ENCODE measurements around the gene ZNF628. TPM values are rescaled to one million over a fixed set of nuclear protein-coding genes. Genes with fewer than 3 reads are reported as not detected.
A peak's percentile ranks its signal among the peaks of the same experiment; 100 is the strongest.

The ZNF628 gene
- polyA plus RNA-seq, 1 experiment, result 0.12 TPM

DNA sequence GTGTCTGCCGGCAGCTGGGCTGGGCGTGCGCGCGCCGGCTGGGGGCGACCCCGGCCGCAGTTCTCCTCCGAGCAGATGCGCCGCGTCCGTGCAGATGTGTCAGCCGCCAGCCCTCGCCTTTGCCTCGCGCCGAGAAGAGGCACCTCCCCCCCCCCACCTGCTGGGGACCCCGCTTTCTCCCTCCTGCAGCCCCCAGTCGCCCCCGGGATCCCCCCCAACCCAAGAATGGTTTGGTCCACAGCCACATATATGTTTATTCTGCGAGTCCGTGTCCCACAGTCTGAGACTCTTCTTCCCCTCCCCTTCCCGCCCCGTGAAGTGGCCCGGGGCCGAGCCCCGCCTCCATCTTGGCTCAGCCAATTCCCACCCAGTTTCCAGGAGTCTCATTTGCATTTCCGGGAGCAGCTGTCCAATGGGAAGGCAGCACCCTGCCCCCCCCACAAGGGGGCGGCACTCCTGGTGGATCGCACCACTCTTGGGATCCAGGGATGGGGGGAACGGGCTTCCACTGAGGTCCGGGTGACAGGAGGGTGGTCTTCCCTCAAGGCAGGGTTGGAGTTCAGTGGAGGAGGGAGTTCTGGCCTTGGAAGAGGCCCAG, 23.6 kb upstream of the ZNF628 start:
- no peak overlapping the region; the same call in 1 of the 2 replicates for H3K4me3 ChIP-seq (ENCODE audit: low read depth, low read length)
- DNase-seq (ENCODE audit: low read depth, low spot score), result peak; percentile 27
- CTCF ChIA-PET, result interaction anchor here (0.6 to 2.3 kb wide), 6 partner anchors 15 to 312 kb away, joined by 3 to 13 read pairs (median 6); no protein-coding TSS in a partner anchor
- POLR2A ChIA-PET, result interaction anchor here (0.6 to 1.0 kb wide), 4 partner anchors 32 to 114 kb away, joined by 3 to 8 read pairs (median 4); partner anchors contain the start of genes NAT14 and UBE2S
- peaks cover 7% of the 10 kb centered on the region; the same call in 1 of the 2 replicates for H3K9me3 ChIP-seq (ENCODE audit: control insufficient read depth, insufficient read depth, low read length)
- H3K27me3 ChIP-seq (ENCODE audit: control insufficient read depth, insufficient read depth, low read length), result peaks cover 28% of the 10 kb centered on the region
- no peak overlapping the region for H3K27ac ChIP-seq (ENCODE audit: low read depth, low read length)
- TF ChIP-seq, protein P1, sequence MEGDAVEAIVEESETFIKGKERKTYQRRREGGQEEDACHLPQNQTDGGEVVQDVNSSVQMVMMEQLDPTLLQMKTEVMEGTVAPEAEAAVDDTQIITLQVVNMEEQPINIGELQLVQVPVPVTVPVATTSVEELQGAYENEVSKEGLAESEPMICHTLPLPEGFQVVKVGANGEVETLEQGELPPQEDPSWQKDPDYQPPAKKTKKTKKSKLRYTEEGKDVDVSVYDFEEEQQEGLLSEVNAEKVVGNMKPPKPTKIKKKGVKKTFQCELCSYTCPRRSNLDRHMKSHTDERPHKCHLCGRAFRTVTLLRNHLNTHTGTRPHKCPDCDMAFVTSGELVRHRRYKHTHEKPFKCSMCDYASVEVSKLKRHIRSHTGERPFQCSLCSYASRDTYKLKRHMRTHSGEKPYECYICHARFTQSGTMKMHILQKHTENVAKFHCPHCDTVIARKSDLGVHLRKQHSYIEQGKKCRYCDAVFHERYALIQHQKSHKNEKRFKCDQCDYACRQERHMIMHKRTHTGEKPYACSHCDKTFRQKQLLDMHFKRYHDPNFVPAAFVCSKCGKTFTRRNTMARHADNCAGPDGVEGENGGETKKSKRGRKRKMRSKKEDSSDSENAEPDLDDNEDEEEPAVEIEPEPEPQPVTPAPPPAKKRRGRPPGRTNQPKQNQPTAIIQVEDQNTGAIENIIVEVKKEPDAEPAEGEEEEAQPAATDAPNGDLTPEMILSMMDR (IDR thresholded peaks at IDR 0.05; ENCODE audit: low read depth, low read length), result no peak

DNA sequence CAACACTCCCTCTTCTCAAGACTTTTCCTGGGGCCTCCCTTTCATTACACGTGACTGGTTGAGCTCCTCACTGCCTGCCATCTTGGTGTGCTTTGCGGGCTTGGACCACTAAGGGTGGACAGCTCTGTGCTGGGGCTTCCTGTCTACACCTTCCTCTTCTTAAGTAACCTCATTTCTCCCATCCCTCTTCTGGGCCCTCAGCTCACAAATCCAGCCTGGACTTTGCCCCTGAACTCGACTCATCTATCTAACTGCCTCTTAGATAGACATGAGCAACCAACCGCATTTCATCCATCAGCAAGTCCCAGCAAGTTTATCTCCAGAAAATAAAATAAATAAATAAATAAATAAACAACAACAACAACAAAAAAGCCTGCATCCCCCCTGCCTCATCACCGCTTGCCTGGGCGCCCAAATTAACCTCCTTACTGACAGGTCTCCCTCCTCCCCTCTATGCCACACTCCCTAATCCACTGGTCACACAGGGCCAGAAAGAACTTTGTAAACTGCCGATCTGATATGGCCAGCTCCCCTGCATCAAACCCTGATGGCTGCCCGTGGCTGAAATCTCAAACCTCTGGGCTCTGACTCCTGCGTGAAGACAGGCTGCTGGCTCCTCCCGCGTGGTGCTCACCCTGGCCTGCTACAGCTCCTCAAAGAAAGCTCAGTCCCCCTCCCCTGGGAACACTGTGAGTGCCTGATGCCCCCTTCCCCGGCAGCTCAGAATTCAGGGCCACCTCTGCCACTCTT, 22.7 kb upstream of the ZNF628 start:
- ChIA-PET CTCF (interaction anchor here (0.5 to 2.3 kb wide), 9 partner anchors 14 to 313 kb away, joined by 3 to 13 read pairs (median 6); no protein-coding TSS in a partner anchor), POLR2A (interaction anchor here (0.6 to 1.0 kb wide), 5 partner anchors 31 to 114 kb away, joined by 3 to 8 read pairs (median 4); partner anchors contain the start of genes NAT14 and UBE2S)
- Histone ChIP-seq H3K27me3 (ENCODE audit: control insufficient read depth, insufficient read depth, low read length) (peaks cover 27% of the 10 kb centered on the region), H3K27ac (ENCODE audit: low read depth, low read length) (no peak overlapping the region), H3K9me3 (ENCODE audit: control insufficient read depth, insufficient read depth, low read length) (peaks cover 7% of the 10 kb centered on the region; the same call in 1 of the 2 replicates), H3K4me3 (ENCODE audit: low read depth, low read length) (no peak overlapping the region)
- TF ChIP-seq, protein P1 (IDR thresholded peaks at IDR 0.05; ENCODE audit: low read depth, low read length), result no peak
- DNase-seq (ENCODE audit: low read depth, low spot score), result no peak

DNA sequence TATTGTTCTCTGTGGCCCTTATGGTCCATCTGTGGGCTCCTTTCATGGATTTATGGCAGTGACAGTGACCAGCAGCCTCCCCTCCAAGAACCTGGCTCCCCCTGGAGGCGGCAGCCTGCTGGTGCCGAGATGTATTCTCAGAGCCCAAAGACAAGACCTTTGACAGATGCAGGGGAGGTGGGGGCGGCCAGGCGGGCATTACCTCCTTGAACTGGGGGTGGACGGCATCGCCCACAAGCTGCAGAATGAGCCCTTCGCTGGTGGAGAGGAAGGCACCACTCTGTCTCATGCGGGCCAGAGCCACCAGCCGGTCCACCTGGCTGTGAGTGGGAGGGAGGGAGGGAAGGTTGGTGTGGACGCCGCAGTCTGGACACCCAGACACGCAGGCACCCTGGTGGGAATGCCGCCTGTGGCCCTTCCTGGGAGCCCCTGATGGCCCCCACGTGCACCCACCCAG, 21.6 kb upstream of the ZNF628 start:
- DNase-seq (ENCODE audit: low read depth, low spot score), result no peak
- no peak overlapping the region for H3K4me3 ChIP-seq (ENCODE audit: low read depth, low read length)
- H3K27me3 ChIP-seq (ENCODE audit: control insufficient read depth, insufficient read depth, low read length), result peaks cover 20% of the 10 kb centered on the region
- H3K27ac ChIP-seq (ENCODE audit: low read depth, low read length), result no peak overlapping the region
- TF ChIP-seq, protein P1 (IDR thresholded peaks at IDR 0.05; ENCODE audit: low read depth, low read length), result peak; percentile 77
- ChIA-PET POLR2A (no interaction called here), CTCF (interaction anchor here (0.7 to 2.3 kb wide), 5 partner anchors 13 to 163 kb away, joined by 3 to 11 read pairs (median 6); no protein-coding TSS in a partner anchor)
- no peaks in the 10 kb centered on the region; the same call in 1 of the 2 replicates for H3K9me3 ChIP-seq (ENCODE audit: control insufficient read depth, insufficient read depth, low read length)

DNA sequence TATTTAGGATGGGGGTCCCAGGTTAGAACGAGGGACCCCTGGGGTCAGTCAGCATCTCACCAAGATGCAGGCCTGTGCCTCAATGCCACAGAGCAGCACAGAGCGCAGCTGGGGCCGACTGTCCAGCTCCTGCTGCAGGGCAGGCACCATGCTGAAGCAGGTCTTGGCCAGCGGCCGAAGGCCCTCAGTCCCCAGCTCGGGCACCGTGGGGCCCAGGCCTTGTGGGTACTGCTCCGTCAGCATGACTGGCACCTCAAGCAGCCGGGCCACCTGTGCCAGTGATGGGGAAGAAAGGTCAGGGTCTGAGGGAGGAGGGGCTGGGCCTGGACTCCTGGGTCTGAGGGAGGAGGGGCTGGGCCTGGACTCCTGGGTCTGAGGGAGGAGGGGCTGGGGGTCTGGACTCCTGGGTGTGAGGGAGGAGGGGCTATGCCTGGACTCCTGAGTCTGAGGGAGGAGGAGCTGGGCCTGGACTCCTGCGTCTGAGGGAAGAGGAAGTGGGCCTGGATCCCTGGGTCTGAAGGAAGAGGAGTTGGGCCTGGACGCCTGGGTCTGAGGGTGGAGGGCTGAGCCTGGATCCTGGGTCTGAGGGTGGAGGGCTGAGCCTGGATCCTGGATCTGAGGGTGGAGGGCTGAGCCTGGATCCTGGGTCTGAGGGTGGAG, 20.7 kb upstream of the ZNF628 start:
- no peak for DNase-seq (ENCODE audit: low read depth, low spot score)
- ChIA-PET POLR2A (no interaction called here), CTCF (interaction anchor here (2.3 kb wide), 1 partner anchor 37 kb away, joined by 8 read pairs; no protein-coding TSS in a partner anchor)
- no peak overlapping the region for H3K4me3 ChIP-seq (ENCODE audit: low read depth, low read length)
- no peaks in the 10 kb centered on the region; the same call in 1 of the 2 replicates for H3K9me3 ChIP-seq (ENCODE audit: control insufficient read depth, insufficient read depth, low read length)
- H3K27ac ChIP-seq (ENCODE audit: low read depth, low read length), result no peak overlapping the region
- TF ChIP-seq, protein P1 (IDR thresholded peaks at IDR 0.05; ENCODE audit: low read depth, low read length), result no peak
- peaks cover 14% of the 10 kb centered on the region for H3K27me3 ChIP-seq (ENCODE audit: control insufficient read depth, insufficient read depth, low read length)

Measured in AG04450 (cell line).